ENCODE results near the gene TAP2. TPM values are rescaled to one million over a fixed set of nuclear protein-coding genes. Genes with fewer than 3 reads are reported as not detected.

Gene TAP2
- total RNA-seq, 2 donors from 2014 or later: 9.6 to 17.3 TPM

- Histone ChIP-seq H3K36me3 (peaks cover 26% of the 10 kb centered on the region), H3K4me3 (no peak overlapping the region), H3K27ac (no peak overlapping the region), H3K4me1 (ENCODE audit: control insufficient read depth in 1 of 2, low read depth in 2 of 2) (peaks cover 11 to 19% of the 10 kb centered on the region in 2 donors), H3K9me3 (no peaks in the 10 kb centered on the region), H3K27me3 (replicated peaks; ENCODE audit: insufficient read depth) (no peaks in the 10 kb centered on the region)
- no peak for ATAC-seq (ENCODE audit: insufficient number of reproducible peaks, low FRiP score, low read depth)
- no peak for TF ChIP-seq CTCF (IDR thresholded peaks at IDR 0.05)
- DNase-seq (ENCODE audit: low spot score): no peak
Observed at GRCh38 chr6:32849126-32849525, 10.6 kb upstream of the TAP2 start.

GRCh38 chr6:32847795-32848194, 9.3 kb upstream of the TAP2 start:
- no peak for ATAC-seq (ENCODE audit: insufficient number of reproducible peaks, low FRiP score, low read depth)
- Histone ChIP-seq H3K27ac (no peak overlapping the region), H3K27me3 (replicated peaks; ENCODE audit: insufficient read depth) (no peaks in the 10 kb centered on the region), H3K9me3 (no peaks in the 10 kb centered on the region), H3K4me1 (ENCODE audit: control insufficient read depth in 1 of 2, low read depth in 2 of 2) (peaks cover 13 to 26% of the 10 kb centered on the region in 2 donors), H3K36me3 (peaks cover 26% of the 10 kb centered on the region), H3K4me3 (no peak overlapping the region)
- TF ChIP-seq CTCF (IDR thresholded peaks at IDR 0.05): no peak
- no peak for DNase-seq (ENCODE audit: low spot score)

- Histone ChIP-seq H3K27me3 (replicated peaks; ENCODE audit: insufficient read depth) (no peaks in the 10 kb centered on the region), H3K4me1 (ENCODE audit: control insufficient read depth in 1 of 2, low read depth in 2 of 2) (peaks cover 11 to 28% of the 10 kb centered on the region in 2 donors), H3K4me3 (no peak overlapping the region), H3K27ac (no peak overlapping the region), H3K9me3 (no peaks in the 10 kb centered on the region), H3K36me3 (peaks cover 26% of the 10 kb centered on the region)
- TF ChIP-seq CTCF (IDR thresholded peaks at IDR 0.05): no peak
- no peak for ATAC-seq (ENCODE audit: insufficient number of reproducible peaks, low FRiP score, low read depth)
- no peak for DNase-seq (ENCODE audit: low spot score)
Observed at GRCh38 chr6:32847004-32847403, 8.5 kb upstream of the TAP2 start.

- DNase-seq (ENCODE audit: low spot score): no peak
- Histone ChIP-seq H3K27ac (no peak overlapping the region), H3K27me3 (replicated peaks; ENCODE audit: insufficient read depth) (no peaks in the 10 kb centered on the region), H3K4me3 (peak overlapping the region; percentile 93), H3K9me3 (no peaks in the 10 kb centered on the region), H3K36me3 (peaks cover 26% of the 10 kb centered on the region), H3K4me1 (ENCODE audit: control insufficient read depth in 1 of 2, low read depth in 2 of 2) (peaks cover 4 to 16% of the 10 kb centered on the region in 2 donors)
- no peak for ATAC-seq (ENCODE audit: insufficient number of reproducible peaks, low FRiP score, low read depth)
- no peak for TF ChIP-seq CTCF (IDR thresholded peaks at IDR 0.05)
Observed at GRCh38 chr6:32845384-32845884, 6.9 kb upstream of the TAP2 start.

GRCh38 chr6:32844839-32845383, 6.4 kb upstream of the TAP2 start:
- Histone ChIP-seq H3K4me1 (ENCODE audit: control insufficient read depth in 1 of 2, low read depth in 2 of 2) (peaks cover 4 to 16% of the 10 kb centered on the region in 2 donors), H3K27ac (peak overlapping the region; percentile 91 to 94), H3K9me3 (no peaks in the 10 kb centered on the region), H3K36me3 (peaks cover 26% of the 10 kb centered on the region), H3K27me3 (replicated peaks; ENCODE audit: insufficient read depth) (no peaks in the 10 kb centered on the region), H3K4me3 (peak overlapping the region; percentile 93)
- TF ChIP-seq CTCF (IDR thresholded peaks at IDR 0.05): no peak
- ATAC-seq (ENCODE audit: insufficient number of reproducible peaks, low FRiP score, low read depth) (no peak), DNase-seq (ENCODE audit: low spot score) (no peak)

Data from thoracic aorta (tissue), 2 donors.